Cardiac septum (tissue), 1 donor: ENCODE results near the gene TMC4. TPM values are rescaled to one million over a fixed set of nuclear protein-coding genes. Genes with fewer than 3 reads are reported as not detected.

Source experiments
- DNase-seq: peaks from one replicate; pipeline ENCODE4 v3.0.0-alpha.2; 2020; ENCODE audit warnings: low spot score
- intact Hi-C: fragments of 100-400 bp; cut with DNase I; formaldehyde crosslinking; loops from one replicate; pipeline ENCODE4 v1.14.0; 2022
- total RNA-seq: library from RNA; stranded (reverse); fragmentation: NEBNext Ultra II Directional; extraction: Animal tissue kit (Norgen Biotek cat#: 25700); gene quantifications from one replicate; pipeline ENCODE4 v1.2.1, GENCODE V29; 2021
- donor health status: DM: no; HTN: no; CAD: no.

The TMC4 gene
- total RNA-seq, 1 donor from 2014 or later = 4.3 TPM

GRCh38 chr19:54138489-54139256 is 34.3 kb downstream of the TMC4 start:
- intact Hi-C loops = no loop called here
- DNase-seq = no peak

GRCh38 chr19:54137699-54138488 is 35.1 kb downstream of the TMC4 start, which contains the start of gene CNOT3:
Gene CNOT3, plus strand, starts transcription at chr19:54137762. Its CDS starts 5,217 bp downstream, at chr19:54142979.
- intact Hi-C loops = loop anchor here (1.0 kb wide), 1 partner anchor 23 kb away; the partner anchor contains the start of genes PRPF31 and TFPT
- DNase-seq = no peak

GRCh38 chr19:54136864-54137698 is 35.9 kb downstream of the TMC4 start:
- intact Hi-C loops = loop anchor here (1.0 kb wide), 1 partner anchor 22 kb away; the partner anchor contains the start of genes PRPF31 and TFPT

DNA sequence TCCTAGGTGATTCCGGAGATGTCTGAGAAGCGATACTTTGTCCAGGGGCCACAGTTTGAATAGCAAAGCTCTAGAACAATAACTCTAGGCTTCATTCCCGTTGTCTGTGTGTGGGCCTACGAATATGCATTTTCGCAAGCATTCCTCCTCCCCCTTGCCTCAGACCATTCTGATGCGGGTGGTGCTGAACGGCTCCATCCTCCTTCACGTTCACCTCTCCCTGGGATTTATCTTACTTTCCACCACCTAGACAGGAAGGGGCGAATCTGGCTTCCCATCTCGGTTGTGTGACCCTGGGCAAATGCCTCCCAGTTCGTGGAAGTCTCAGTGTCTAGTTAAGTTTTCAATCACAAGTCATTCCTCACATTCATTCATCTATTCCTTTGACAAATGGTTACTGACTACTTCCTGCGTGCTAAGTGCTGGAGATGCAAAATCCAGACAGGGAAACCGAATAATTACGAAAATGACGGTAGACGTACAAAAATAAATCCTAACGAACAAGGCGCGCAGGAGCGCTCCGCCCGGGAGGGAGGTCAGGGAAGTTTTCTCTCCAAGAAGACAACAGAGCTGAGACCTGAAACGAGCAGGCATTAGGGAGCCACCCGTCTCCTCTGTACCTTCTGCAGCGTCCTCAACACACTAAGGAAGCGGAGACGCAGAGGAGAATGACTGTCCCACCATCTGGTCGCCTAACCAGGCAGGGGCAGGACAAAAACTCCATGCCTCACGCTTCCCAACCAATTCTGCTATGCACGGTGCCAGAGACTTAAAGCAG is 36.7 kb downstream of the TMC4 start:
- intact Hi-C loops = no loop called here
- DNase-seq = no peak

More at GRCh38 chr19:54136864-54137698, 35.9 kb downstream of the TMC4 start:
- peak; percentile 100 for DNase-seq

DNA sequence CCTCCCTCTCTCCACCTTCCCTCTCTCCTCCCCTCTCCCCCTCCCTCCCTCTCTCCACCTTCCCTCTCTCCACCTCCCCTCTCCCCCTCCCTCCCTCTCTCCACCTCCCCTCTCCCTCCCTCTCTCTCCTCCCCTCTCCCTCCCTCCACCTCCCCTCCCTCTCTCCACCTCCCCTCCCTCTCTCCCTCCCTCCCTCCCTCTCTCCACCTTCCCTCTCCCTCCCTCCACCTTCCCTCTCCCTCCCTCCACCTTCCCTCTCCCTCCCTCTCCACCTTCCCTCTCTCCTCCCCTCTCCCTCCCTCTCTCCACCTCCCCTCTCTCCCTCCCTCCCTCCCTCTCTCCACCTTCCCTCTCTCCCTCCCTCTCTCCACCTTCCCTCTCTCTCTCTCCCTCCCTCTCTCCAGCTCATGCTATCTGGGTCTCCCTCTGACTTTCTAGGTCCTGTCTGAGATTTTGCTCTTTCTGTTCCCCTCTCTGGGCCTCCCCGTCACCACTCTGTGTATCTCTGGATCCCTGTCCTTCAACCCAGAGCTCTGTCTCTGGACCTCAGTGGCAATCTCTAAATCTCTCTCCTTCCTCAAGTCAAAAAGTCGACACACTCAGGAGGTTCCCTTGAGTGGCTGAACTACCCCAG is 38.9 kb downstream of the TMC4 start:
- no peak for DNase-seq
- intact Hi-C loops = no loop called here

DNA sequence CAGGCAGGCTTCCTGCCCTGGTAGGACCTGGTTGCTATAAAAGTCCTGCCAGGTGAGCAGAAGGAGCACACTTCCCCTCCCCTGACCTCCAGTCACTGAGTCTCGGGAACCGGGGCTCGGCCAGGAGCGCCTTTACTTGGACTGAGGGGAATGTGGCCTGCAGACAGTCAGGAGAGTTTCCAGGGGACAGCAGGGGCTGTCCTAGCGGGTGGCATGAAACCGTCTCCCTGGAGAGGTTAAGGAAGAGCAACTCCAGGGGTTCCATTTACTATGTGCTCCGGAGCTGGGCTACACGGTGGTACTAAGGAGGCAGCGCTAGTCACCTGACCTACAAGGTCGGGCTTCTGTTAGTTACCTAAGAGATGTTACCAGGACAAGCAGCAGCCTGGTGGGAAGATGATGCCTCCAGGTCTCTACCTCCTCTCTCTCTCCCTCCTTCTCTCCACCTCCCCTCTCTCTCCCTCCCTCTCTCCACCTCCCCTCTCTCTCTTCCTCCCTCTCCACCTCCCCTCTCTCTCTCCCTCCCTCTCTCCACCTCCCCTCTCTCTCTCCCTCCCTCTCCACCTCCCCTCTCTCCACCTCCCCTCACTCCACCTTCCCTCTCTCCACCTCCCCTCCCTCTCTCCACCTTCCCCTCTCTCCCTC is 39.5 kb downstream of the TMC4 start:
- no peak for DNase-seq
- intact Hi-C loops = no loop called here

GRCh38 chr19:54129617-54129996 is 43.4 kb downstream of the TMC4 start:
- DNase-seq = no peak
- intact Hi-C loops = no loop called here

- intact Hi-C loops = no loop called here
- no peak for DNase-seq
Observed at GRCh38 chr19:54128796-54129616, 44.0 kb downstream of the TMC4 start.

DNA sequence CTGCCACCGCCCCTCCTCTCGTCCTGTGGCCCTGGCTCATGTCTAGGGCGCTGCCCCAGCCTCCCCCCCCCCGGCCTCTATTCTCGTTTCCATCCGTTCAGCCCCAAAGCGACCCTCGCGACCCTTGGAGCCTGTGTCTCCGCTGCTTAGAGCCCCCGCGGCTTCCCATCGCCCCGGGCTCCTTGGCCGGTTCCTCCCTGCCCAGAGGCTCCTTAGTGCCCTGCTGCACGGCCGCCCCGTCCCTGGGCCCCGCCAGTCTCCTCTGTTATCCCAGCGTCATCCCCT is 44.6 kb downstream of the TMC4 start:
- intact Hi-C loops = no loop called here
- DNase-seq = no peak

DNA sequence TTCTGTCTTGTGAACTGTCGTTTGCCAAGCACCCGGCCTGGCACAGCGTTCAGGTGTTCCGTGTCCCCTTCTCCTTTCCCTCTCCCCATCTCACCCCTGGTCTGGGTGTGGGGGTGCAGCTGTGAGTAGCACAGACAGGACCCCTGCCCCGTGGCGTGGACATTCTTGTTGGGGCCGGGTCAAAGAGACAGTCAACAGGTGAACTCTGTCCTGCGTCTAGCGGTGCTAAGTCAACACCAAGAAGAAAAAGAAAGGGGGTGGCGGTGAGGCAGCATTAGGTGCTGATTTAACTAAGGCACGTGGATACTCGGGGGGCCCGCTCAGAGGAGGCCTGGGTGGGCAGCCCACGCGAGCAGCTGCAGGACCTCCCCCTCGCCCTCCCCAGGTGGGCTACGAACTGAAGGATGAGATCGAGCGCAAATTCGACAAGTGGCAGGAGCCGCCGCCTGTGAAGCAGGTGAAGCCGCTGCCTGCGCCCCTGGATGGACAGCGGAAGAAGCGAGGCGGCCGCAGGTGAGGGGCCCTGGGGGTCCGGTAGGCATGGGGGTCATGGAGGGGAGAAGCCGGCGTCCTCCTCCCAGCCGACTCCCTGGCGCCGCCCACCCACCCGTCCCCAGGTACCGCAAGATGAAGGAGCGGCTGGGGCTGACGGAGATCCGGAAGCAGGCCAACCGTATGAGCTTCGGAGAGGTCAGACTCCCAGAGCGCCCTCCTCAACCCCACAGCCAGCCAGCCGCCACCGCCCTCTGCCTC is 45.1 kb downstream of the TMC4 start:
- no peak for DNase-seq
- intact Hi-C loops = no loop called here

GRCh38 chr19:54125713-54126112 is 47.2 kb downstream of the TMC4 start:
- no peak for DNase-seq
- intact Hi-C loops = no loop called here

- no peak for DNase-seq
- intact Hi-C loops = no loop called here
Observed at GRCh38 chr19:54124393-54124792, 48.6 kb downstream of the TMC4 start.

DNA sequence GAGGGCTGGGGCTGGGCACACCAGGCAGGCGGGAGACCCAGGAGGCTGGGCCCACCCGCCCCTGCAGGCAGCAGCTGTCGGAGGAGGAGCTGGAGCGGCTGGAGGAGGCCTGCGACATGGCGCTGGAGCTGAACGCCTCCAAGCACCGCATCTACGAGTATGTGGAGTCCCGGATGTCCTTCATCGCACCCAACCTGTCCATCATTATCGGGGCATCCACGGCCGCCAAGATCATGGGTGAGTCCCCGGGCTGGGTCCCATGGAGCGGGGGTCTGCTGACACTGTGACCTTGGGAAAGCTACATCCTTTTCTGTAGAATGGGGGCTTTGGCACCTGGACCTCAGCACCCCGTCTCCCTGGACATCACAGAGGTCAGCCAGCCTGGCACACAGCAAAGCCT is 49.3 kb downstream of the TMC4 start:
- DNase-seq = no peak
- intact Hi-C loops = no loop called here

DNA sequence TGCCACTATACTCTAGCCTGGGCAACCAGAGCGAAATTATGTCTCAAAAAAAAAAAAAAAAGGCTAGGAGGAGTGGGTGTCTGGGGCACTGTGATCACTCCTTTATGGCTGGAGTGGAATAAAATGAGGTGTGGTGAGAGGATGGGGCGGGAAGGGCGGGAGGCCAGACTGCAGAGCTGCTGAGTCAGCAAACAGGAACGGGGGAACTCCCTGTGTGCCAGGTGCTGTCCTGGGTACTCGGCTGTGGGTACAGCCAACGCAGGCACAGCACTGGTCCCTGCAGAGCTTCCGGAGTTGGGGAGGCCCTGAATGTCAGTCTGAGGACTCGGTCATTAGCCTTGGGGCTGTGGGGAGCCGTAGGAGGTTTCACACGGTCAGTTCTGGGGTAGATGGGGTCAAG is 51.7 kb downstream of the TMC4 start:
- intact Hi-C loops = no loop called here

GRCh38 chr19:54115109-54116063 is 57.6 kb downstream of the TMC4 start, which contains the start of the genes PRPF31 and TFPT:
Gene PRPF31, plus strand, starts transcription at chr19:54115754. Its CDS starts 2,525 bp downstream, at chr19:54118279.
Gene TFPT, minus strand, starts transcription at chr19:54115657. Its CDS starts 388 bp downstream, at chr19:54115269.
- DNase-seq = peak; percentile 97
- intact Hi-C loops = loop anchor here (1.0 kb wide), 2 partner anchors 13 to 22 kb away; partner anchors contain the start of genes CNOT3 and NDUFA3

More for the DNA sequence above, 51.7 kb downstream of the TMC4 start:
- no peak for DNase-seq
